ENCODE data around the gene JMY.

JMY gene

GRCh38 chr5:79318935-79319614 lies 83.1 kb downstream of the JMY start:
- H3K4me3 ChIP-seq (ENCODE audit: low read depth, low read length), result no peak overlapping the region
- DNase-seq (ENCODE audit: low read depth), result no peak
- TF ChIP-seq CTCF (IDR thresholded peaks at IDR 0.05; ENCODE audit: low read depth, low read length, missing control alignments), result no peak

GRCh38 chr5:79329453-79329852 lies 93.5 kb downstream of the JMY start:
- DNase-seq (ENCODE audit: low read depth), result no peak
- no peak for TF ChIP-seq CTCF (IDR thresholded peaks at IDR 0.05; ENCODE audit: low read depth, low read length, missing control alignments)
- no peak overlapping the region for H3K4me3 ChIP-seq (ENCODE audit: low read depth, low read length)

- no peak for DNase-seq (ENCODE audit: low read depth)
- no peak for TF ChIP-seq CTCF (IDR thresholded peaks at IDR 0.05; ENCODE audit: low read depth, low read length, missing control alignments)
- no peak overlapping the region for H3K4me3 ChIP-seq (ENCODE audit: low read depth, low read length)
These were observed 94.1 kb downstream of the JMY start for GRCh38 chr5:79330071-79330470.

- DNase-seq (ENCODE audit: low read depth), result no peak
- no peak for TF ChIP-seq CTCF (IDR thresholded peaks at IDR 0.05; ENCODE audit: low read depth, low read length, missing control alignments)
- H3K4me3 ChIP-seq (ENCODE audit: low read depth, low read length), result no peak overlapping the region
These were observed 98.1 kb downstream of the JMY start for GRCh38 chr5:79333852-79334557.

GRCh38 chr5:79346420-79346824 lies 110.5 kb downstream of the JMY start:
- no peak for TF ChIP-seq CTCF (IDR thresholded peaks at IDR 0.05; ENCODE audit: low read depth, low read length, missing control alignments)
- H3K4me3 ChIP-seq (ENCODE audit: low read depth, low read length), result no peak overlapping the region
- no peak for DNase-seq (ENCODE audit: low read depth)

- H3K4me3 ChIP-seq (ENCODE audit: low read depth, low read length), result no peak overlapping the region
- DNase-seq (ENCODE audit: low read depth), result no peak
- TF ChIP-seq CTCF (IDR thresholded peaks at IDR 0.05; ENCODE audit: low read depth, low read length, missing control alignments), result no peak
These were observed 113.1 kb downstream of the JMY start for GRCh38 chr5:79349047-79349446.

GRCh38 chr5:79349881-79350280 lies 114.0 kb downstream of the JMY start:
- TF ChIP-seq CTCF (IDR thresholded peaks at IDR 0.05; ENCODE audit: low read depth, low read length, missing control alignments), result no peak
- no peak for DNase-seq (ENCODE audit: low read depth)
- no peak overlapping the region for H3K4me3 ChIP-seq (ENCODE audit: low read depth, low read length)

Data from GM12864 (cell line).